SHP77 (cell line): ENCODE results near the gene TSPAN15.
"Not testable (repeated sequence)": the region's sequence is repeated elsewhere in the genome, so short reads cannot be mapped to it uniquely, and the experiment has no call there.

ENCODE experiments used
- DNase-seq, 2 experiments: peaks; one replicate each; lab custom pipeline; 2025; lab: John Stamatoyannopoulos, UW

Gene TSPAN15

DNA sequence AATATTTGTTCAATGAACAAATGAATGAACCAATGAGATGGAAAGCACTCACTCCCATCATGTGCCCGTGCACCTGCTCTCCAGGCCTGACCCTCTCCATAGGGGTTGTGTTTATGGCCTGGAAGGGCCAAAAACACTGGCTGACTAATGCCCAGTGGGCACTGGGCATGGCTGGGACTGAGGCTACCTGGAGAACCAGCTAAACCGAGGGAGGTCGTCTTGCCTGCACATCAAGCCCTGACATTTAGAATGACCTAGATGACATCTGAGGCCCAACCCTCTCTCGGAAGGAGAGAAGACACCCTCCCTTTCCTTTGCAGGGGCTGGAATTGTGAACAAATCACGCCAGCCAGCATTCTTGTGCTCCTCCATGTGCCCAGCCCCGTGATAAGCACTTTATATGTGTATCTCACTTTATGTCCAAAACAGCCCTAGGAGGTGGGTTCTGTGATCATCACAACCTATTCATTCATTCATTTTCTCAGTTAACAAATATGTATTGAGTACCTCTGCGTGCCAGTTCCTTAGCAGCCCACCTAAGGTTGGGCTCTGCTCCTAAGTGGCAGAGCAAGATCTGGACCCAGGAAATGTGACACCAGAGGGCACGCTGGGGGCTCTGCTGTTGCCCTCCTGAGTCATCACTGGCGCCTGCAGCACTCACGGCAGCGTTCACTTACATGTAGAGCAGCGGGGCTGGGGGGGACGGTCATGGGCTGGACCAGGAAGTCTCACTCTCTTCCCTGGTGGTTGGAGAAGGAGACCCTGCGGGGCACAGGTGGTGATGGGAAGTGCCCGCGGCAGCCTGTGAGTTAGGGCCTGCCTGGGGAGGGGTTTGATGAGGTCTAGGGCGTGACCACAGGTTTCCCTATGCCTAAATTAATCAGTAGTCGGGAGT lies 52.0 kb downstream of the TSPAN15 start:
- DNase-seq = no peak

DNA sequence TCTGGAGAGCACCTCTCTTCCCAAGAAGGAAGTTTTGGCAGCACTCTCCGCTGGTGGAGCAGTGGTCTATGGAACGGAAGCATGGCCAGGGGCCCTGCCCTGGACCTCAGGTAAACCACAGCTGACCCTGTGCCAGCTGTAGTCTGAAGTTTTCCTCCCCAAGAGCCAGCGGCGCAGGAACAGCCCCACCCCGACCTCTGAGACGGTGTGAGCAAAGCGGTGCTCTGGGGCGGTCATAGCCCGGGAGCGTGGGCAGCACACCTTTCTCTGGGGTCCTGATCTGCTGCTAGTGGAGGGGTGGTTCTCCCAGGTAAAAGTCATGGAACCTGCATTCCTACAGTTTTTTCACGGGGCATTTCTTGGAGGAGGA lies 52.6 kb downstream of the TSPAN15 start:
- no peak for DNase-seq

DNA sequence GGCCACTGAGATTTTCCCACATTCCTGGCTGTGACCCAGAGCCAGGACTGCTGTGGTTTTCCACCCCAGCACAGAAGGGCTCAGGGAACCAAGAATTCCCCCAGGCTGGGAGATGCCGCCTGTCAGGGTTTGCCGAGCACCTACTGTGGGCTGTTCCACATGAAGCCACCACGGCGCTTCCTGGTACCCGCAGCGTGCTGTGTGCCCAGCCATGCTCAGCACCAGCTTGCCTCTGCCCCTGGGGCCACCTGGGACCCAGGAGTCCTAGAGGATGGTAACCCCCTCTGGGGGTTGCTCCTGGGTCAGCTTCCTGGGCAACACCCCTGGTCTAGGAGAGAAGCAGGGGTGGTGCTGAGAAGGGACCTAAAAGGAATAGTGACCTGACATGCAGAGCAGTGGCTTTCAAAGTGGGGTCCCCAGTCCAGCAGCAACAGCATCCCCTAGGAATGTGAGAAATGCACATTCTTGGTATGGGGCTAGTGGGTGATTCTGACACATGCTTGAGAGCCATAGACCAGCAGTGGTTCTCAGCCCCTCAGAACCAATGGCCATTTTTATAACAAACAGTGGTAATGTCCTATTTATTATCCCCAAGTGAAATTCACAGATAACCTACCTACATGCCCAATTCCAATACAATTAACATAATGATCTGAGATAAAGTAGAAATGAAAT lies 53.4 kb downstream of the TSPAN15 start:
- DNase-seq = no peak

DNA sequence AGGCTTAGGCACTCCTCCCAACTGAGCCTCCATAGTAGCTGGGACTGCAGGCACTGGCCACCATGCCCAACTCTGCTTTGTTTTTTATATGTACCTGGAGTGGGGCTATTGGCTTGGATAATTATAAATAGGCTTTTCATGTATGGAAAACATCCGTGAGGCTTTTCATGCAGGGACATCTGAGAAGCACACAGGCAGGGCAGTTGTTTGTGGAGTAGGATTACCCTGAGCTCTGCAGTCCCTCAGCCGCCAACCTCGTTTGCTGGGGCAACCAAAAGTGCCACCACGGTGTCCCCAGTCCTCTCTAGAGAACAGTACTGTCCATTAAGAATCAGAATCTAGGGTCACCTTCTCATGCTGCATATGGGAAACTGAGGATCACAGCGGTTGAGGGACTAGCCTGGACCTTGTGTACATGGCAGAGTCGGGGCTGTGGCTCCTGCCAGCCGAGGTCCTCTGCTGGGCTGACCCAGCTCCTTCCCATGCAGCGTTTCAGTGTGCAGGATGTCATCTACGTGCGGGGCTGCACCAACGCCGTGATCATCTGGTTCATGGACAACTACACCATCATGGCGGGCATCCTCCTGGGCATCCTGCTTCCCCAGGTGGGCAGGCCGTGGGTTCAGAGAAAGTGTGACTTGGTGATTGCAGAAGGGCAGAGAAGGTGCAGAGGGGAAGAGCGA lies 54.5 kb downstream of the TSPAN15 start:
- DNase-seq = no peak

DNA sequence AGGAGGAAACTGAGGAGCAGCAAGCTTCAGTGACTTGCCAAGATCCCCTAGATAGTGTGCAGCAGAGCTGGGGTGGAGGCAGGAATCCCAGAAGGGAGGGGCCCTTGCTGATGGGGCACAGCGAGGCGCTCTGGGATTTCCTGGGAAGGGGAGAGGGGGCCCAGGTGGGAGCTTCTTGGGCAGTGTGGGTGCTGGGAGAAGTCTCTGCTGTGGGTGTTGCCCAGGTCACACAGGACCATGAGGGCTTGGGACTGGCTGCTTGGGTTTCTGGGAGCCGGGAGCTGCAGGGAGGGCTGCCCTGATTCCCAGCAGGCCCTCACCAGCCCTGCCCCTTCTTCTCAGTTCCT lies 55.2 kb downstream of the TSPAN15 start:
- no peak for DNase-seq

DNA sequence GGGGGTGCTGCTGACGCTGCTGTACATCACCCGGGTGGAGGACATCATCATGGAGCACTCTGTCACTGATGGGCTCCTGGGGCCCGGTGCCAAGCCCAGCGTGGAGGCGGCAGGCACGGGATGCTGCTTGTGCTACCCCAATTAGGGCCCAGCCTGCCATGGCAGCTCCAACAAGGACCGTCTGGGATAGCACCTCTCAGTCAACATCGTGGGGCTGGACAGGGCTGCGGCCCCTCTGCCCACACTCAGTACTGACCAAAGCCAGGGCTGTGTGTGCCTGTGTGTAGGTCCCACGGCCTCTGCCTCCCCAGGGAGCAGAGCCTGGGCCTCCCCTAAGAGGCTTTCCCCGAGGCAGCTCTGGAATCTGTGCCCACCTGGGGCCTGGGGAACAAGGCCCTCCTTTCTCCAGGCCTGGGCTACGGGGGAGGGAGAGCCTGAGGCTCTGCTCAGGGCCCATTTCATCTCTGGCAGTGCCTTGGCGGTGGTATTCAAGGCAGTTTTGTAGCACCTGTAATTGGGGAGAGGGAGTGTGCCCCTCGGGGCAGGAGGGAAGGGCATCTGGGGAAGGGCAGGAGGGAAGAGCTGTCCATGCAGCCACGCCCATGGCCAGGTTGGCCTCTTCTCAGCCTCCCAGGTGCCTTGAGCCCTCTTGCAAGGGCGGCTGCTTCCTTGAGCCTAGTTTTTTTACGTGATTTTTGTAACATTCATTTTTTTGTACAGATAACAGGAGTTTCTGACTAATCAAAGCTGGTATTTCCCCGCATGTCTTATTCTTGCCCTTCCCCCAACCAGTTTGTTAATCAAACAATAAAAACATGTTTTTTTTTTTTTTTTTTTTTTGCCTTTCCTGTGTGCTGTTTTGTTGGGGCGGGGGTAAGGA lies 55.8 kb downstream of the TSPAN15 start:
- no peak for DNase-seq

DNA sequence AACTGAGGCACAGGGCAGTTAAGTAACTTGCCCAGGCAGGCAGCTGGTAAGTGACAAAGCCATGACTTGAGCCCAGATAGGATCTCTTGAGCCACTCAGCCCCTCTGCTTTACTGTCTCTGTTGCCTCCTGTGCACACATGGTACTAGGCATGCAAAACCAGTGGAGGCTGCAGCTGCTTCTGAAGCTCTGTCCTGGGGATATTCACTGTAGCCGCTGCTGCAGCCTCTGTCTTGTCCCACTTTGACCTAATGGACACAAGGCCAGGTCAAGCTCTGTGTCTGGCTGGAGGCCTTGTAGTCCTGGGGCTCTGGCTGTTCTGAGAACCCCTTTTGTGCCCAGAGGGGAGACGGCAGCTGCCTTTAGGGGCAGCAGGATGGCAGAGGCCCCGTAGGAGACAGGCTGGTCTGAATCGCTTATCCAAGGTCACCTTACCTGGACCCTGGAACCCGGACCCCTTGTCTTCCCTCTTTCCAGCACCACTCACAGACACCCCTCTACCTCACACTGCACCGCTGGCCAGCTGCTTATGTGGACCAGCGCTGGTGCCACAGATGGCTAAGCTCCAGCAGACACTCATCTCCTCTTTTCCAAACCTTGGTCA lies 57.6 kb downstream of the TSPAN15 start:
- DNase-seq = no peak

DNA sequence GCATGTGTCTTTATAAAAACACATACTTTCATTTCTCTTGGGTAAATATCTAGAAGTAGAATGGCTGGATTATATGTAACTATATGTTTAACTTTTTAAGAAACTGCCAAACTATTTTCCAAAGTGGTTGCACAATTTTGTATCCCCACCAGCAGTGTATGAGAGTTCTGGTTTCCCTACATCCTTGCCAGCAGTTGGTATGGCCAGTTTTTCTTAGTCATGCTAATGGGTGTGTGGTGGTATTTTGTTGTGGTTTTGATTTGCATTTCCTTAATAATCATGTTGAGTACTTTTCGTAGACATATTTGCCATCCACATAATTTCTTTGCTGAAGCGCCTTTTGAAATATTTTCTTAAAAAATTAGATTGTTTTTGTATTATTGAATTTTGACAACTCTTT lies 61.6 kb downstream of the TSPAN15 start:
- no peak for DNase-seq

DNA sequence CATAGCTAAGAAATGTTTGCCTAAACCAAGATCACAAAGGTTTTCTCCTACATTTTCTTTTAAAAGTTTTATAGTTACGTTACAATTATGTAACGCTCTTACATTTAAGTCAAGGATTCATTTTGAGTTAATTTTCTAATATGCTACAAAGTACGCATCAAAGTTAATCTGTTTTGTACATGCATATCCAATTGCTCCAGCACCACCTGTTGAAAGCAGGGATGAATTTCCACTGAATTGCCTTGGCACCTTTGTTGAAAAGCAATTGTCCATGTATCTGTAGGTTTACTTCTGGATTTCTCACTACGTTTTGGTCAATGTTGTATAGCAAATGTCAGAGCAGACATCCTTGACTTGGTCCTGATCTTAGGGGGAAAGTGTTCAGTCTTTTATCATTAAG lies 62.4 kb downstream of the TSPAN15 start:
- no peak for DNase-seq

DNA sequence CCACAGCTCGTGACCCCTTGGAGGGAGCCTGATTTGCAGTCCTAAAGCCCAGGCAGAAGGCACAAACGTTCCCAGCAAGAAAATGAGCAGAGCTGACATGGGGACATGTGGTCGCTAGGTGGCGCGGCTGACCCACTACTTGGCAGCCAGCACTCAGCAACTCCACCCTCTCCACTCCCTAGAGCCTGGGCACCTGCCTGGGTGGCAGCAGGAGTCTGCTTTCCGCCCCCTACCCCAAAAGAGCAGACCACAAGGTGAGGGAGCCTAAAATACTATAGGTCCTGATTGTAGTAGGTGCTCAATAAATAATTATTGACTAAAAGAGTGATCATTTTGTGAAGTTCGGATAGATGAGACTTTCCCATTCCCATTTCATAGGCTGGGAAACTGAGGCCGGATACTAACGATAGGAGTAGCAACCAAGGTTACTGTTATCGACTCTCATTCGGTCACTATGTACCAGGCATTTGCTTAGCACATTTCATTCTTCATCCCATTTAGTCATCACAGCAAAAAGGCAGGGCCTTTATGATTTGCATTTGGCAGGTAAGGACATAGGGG lies 64.5 kb downstream of the TSPAN15 start:
- peak; percentile 21 for DNase-seq

DNA sequence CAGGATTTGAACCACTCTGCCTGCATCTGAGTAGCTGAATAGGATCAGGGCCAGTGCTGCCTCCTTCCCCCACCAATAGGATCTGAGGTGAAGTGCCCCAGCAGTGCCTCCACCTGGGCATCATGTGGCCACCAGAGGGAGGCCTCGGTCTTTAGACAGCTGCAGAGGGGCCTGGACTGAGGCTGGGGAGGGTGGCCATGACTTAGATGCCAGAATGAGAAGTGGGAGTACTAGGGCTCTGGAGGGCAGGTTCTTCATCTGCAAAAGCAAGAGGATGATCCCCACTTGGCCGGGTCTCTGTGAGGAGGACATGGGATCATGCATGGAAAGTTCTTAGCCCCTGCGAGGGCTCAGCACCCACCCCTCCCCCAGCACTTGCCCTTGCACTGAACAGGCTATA lies 65.1 kb downstream of the TSPAN15 start:
- peak; percentile 29 to 37 for DNase-seq

DNA sequence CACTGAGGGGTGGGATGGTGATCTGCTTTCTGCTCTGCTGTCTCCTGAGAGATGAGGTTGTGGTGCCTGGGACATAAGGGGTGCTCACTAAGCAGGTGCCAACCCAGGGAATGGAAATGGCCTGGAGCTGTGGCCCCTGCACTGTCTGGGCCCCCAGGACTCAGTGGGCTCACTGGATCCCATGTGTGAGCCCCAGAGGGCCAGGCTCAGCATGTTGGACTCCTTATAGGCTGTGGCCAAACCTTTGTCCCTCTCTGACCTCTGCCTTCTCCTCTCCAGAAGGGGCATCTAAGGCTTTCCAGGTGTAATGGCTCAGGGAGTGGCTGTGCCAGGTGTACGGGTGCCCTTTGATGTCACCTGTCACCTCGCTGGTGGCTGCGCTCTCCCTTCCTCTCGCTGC lies 65.5 kb downstream of the TSPAN15 start:
- no peak for DNase-seq

DNA sequence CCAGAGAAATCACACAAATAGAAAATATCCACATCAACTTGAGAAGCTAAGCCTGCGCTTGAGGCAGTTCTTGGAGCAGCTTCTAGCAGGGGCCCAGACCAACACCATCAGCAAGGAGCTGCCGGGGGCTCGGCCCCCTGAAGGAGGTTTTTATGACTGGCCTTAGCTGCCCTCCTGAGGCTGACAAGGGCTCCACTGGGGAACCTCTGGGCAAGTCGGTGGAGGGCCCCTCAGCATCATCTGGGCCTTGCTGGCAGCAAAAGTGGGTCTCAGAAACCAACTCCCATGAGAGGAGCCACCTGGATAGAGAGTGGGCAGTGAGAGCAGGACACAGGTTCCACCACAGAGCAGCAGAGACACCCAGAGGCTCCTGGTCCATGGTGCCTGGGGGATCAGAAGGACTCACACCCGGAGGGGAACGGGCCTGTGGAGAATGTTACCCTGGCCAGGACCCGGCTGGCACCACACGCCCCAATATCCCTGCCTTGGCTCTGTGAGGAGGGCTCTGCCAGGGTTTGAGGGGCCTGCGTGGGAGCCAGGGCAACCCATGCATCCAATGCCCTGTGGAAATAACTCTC lies 66.1 kb downstream of the TSPAN15 start:
- DNase-seq = no peak

DNA sequence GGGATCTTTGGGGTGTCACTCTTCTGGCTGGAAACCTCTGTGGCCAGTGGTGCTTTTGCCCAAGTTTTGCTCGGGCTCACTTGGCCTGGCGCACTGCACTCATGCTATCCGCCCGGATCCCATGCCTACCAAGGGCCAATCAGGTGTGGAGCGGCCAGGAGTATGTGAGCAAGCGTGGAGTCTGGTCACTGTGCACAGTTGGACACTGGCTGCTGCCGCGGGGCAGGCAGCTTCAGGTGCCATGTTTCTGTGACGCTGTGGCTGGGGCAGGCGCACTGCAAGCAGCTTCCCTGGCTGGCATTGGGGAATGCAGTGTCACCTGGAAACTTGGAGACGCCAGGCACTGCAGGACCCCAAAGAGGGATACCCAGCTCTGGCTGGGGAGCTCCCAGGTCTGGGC lies 76.7 kb downstream of the TSPAN15 start:
- no peak for DNase-seq

DNA sequence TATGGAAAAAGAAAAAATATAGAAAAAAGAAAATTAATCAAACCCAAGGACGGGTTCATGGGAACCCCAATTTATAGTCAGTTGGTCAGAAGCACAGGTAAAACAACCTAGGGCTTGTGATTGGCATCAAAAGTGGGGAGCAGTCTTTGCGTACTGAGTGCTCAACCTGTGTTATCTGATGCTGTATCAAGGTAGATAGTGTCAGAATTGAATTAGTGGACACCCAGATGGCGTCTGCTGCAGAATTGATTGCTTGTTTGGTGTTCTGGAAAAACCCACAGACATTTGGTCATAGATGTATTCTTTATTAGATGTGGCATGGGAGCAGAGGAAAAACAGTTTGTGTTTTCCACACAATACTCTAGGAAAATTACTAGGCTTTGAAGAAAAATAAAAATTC lies 82.4 kb downstream of the TSPAN15 start:
- DNase-seq = no peak

DNA sequence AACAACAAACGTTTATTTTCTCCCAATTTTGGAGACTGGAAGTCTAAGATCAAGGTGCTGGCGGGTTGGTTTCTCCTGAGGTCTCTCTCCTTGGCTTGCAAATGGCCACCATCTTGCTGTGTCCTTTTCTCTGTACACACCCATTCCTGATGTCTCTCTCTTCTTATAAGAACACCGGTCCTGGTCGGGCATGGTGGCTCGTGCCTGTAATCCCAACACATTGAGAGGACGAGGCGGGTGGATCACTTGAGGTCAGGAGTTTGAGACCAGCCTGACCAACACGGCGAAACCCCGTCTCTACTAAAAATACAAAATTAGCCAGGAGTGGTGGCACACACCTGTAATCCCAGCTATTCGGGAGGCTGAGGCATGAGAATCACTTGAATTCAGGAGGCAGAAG lies 85.3 kb downstream of the TSPAN15 start:
- not testable (repeated sequence) for DNase-seq

DNA sequence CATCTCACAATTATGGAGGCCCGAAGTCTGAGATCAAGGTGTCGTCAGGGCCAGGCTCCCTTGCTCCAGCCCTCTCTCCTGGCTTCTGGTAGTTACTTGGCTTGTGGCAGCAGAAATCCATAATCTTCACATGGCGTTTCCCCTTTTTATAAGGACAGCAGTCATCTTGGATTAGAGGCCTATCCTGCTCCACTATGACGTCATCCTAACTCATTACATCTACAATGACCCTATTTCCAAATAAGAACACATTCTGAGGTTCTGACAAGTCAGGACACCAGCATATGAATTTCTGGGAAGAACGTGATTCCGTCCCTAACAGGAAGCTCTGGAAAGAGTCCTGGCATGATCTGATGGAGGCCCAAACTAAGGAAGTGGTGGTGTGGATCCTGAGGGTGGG lies 86.2 kb downstream of the TSPAN15 start:
- DNase-seq = no peak

DNA sequence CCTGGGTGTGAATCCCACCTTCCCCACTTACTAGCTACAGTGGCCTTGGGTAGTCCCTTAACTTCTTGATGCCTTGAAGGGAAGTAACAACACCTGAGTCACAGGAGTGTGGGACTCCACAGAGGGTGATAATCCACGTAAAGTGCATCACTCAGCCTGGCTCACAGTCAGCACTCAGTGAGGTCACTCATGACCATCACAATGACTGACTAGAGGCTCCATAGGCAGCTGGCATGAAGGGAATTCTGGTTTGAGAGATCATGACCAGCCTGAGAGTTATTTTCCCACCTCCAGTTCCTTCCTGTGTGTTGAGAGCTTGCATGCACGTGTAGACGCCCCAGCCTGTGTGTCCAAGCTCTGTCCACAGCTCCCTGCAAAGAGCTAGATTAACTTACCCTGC lies 87.2 kb downstream of the TSPAN15 start:
- no peak for DNase-seq

DNA sequence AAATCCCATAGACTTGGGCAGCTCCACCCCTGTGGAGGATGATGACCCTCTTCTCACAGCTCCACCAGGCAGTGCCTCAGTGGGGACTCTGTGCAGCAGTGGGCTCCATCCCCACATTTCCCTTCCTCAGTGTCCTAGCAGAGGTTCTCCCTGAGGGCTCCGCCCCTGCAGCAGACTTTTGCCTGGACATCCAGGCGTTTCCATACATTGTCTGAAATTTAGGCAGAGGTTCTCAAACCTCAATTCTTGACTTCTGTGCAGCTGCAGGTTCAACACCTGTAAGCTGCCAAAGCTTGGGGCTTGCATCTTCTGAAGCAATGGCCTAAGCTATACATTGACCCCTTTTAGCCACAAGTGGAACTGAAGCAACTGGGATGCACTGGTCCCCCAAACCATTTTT lies 90.2 kb downstream of the TSPAN15 start:
- DNase-seq = no peak

DNA sequence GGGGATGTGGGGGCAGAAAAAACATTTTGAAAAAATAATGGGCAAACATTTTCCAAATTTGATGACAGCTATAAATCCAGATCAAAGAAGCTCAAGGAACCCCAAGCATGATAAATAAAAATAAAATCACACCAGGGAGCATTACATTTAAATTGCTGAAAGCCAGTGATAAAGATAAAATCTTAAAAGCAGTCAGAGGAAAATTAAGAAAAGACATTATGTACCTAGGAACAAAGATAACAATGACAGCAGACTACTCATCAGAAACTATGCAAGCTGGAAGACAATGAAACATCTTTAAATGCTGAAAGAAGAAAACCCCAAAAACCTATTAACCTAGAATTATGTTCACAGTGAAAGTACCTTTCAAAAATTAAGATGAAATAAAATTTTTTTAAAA lies 98.7 kb downstream of the TSPAN15 start:
- DNase-seq = no peak

DNA sequence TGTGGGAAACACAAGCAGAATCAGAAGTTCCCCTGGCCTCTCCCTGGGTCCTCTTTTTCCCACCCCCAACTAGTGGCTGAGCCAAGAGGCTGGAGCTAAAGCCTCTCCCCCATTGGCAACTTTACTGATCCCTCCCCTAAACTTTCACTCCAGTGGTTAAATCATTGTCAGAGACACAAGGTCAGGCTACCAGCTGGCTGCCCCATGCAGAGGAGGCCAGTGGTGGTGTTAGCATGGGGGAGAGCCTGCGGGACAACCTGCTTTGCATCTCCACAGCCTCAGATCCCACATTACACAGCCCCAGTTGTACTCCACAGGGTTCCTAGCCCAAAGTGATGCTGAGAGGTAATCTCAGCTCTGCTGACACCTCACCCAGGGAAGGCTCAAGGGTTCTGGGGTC lies 101.0 kb downstream of the TSPAN15 start:
- DNase-seq = no peak
